ENCODE results near the gene IPO9. TPM values are rescaled to one million over a fixed set of nuclear protein-coding genes. Genes with fewer than 3 reads are reported as not detected.

Gene IPO9
- total RNA-seq, 1 donor from 2014 or later = 47.1 TPM

- no peak for TF ChIP-seq CTCF (IDR thresholded peaks at IDR 0.05)
- peak overlapping the region; percentile 68 for H3K27ac Mint-ChIP-seq (ENCODE audit: unreplicated experiment)
- H3K4me3 Mint-ChIP-seq (ENCODE audit: unreplicated experiment) = no peak overlapping the region
- no peak for DNase-seq (ENCODE audit: low spot score)
- H3K27me3 Mint-ChIP-seq (ENCODE audit: low read depth) = no peaks in the 10 kb centered on the region
- H3K9me3 Mint-ChIP-seq (ENCODE audit: low read depth) = peaks cover 6% of the 10 kb centered on the region
- H3K4me1 Mint-ChIP-seq (ENCODE audit: low read depth) = peaks cover 22% of the 10 kb centered on the region
- H3K36me3 Mint-ChIP-seq (ENCODE audit: low read depth) = peaks cover 12% of the 10 kb centered on the region
Measured at GRCh38 chr1:201925981-201926645, 97.2 kb downstream of the IPO9 start.

- Mint-ChIP-seq H3K27me3 (ENCODE audit: low read depth) (no peaks in the 10 kb centered on the region), H3K4me3 (ENCODE audit: unreplicated experiment) (no peak overlapping the region), H3K36me3 (ENCODE audit: low read depth) (peaks cover 5% of the 10 kb centered on the region), H3K27ac (ENCODE audit: unreplicated experiment) (peak overlapping the region; percentile 8), H3K9me3 (ENCODE audit: low read depth) (no peaks in the 10 kb centered on the region), H3K4me1 (ENCODE audit: low read depth) (peaks cover 13% of the 10 kb centered on the region)
- no peak for DNase-seq (ENCODE audit: low spot score)
- no peak for TF ChIP-seq CTCF (IDR thresholded peaks at IDR 0.05)
Measured at GRCh38 chr1:201928266-201928665, 99.3 kb downstream of the IPO9 start.

GRCh38 chr1:201930137-201930536 lies 101.2 kb downstream of the IPO9 start:
- no peak for DNase-seq (ENCODE audit: low spot score)
- Mint-ChIP-seq H3K9me3 (ENCODE audit: low read depth) (no peaks in the 10 kb centered on the region), H3K4me3 (ENCODE audit: unreplicated experiment) (no peak overlapping the region), H3K27me3 (ENCODE audit: low read depth) (no peaks in the 10 kb centered on the region), H3K36me3 (ENCODE audit: low read depth) (peaks cover 7% of the 10 kb centered on the region), H3K4me1 (ENCODE audit: low read depth) (peaks cover 26% of the 10 kb centered on the region), H3K27ac (ENCODE audit: unreplicated experiment) (no peak overlapping the region)
- no peak for TF ChIP-seq CTCF (IDR thresholded peaks at IDR 0.05)

GRCh38 chr1:201930803-201931202 lies 101.8 kb downstream of the IPO9 start:
- DNase-seq (ENCODE audit: low spot score) = no peak
- Mint-ChIP-seq H3K4me1 (ENCODE audit: low read depth) (peaks cover 24% of the 10 kb centered on the region), H3K9me3 (ENCODE audit: low read depth) (no peaks in the 10 kb centered on the region), H3K4me3 (ENCODE audit: unreplicated experiment) (no peak overlapping the region), H3K36me3 (ENCODE audit: low read depth) (peaks cover 6% of the 10 kb centered on the region), H3K27me3 (ENCODE audit: low read depth) (no peaks in the 10 kb centered on the region), H3K27ac (ENCODE audit: unreplicated experiment) (no peak overlapping the region)
- TF ChIP-seq CTCF (IDR thresholded peaks at IDR 0.05) = no peak

Small RNA genes within 50 kb of the gene (microRNA-seq; reads per million reads assigned to microRNA genes)
- gene MIR1231 (ENCODE audit: borderline number of aligned reads) (not detected), gene MIR6739 (ENCODE audit: borderline number of aligned reads) (not detected)

Other genes starting within 250 kb of the IPO9 start
- 29.7 to 39.1 TPM (median 37.7 TPM) in 3 replicates for gene SHISA4, start 59.7 kb downstream of the IPO9 start, total RNA-seq
- gene LMOD1, start 117.4 kb downstream of the IPO9 start, total RNA-seq = 17.7 to 83.6 TPM (median 80.5 TPM) in 3 replicates
- gene TIMM17A, start 126.3 kb downstream of the IPO9 start, total RNA-seq = 62.5 to 69.6 TPM (median 68.5 TPM) in 3 replicates
- 42.1 to 50.6 TPM (median 42.1 TPM) in 3 replicates for gene RNPEP, start 153.5 kb downstream of the IPO9 start, total RNA-seq
- gene ELF3, start 181.4 kb downstream of the IPO9 start, total RNA-seq = 0.10 to 0.40 TPM (median 0.36 TPM) in 3 replicates